Measurements from ENCODE around the gene CIAO2B.

DNA sequence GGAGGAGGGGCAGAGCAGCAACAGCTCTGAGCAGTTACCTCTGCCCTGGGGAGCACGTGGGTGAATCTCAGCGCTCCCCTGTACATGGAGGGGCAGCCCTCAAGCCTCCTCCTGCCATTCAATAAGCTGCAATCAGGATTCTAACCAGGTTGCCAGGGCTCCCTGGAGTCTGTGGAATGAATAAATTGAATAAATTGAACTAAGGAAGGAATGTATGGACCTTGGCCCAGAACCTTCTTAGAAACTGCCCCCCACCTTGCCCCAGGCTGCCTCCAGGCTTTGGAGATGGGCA, 14.0 kb downstream of the CIAO2B start:
- TF ChIP-seq POLR2A (IDR thresholded peaks at IDR 0.05): no peak
- TF ChIP-seq, protein P1, sequence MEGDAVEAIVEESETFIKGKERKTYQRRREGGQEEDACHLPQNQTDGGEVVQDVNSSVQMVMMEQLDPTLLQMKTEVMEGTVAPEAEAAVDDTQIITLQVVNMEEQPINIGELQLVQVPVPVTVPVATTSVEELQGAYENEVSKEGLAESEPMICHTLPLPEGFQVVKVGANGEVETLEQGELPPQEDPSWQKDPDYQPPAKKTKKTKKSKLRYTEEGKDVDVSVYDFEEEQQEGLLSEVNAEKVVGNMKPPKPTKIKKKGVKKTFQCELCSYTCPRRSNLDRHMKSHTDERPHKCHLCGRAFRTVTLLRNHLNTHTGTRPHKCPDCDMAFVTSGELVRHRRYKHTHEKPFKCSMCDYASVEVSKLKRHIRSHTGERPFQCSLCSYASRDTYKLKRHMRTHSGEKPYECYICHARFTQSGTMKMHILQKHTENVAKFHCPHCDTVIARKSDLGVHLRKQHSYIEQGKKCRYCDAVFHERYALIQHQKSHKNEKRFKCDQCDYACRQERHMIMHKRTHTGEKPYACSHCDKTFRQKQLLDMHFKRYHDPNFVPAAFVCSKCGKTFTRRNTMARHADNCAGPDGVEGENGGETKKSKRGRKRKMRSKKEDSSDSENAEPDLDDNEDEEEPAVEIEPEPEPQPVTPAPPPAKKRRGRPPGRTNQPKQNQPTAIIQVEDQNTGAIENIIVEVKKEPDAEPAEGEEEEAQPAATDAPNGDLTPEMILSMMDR (IDR thresholded peaks at IDR 0.05): no peak
- TF ChIP-seq EP300 (IDR thresholded peaks at IDR 0.05): no peak

All from sigmoid colon (tissue), 4 donors.